Measurements from ENCODE around the gene HSD17B8.

HSD17B8 gene

DNA sequence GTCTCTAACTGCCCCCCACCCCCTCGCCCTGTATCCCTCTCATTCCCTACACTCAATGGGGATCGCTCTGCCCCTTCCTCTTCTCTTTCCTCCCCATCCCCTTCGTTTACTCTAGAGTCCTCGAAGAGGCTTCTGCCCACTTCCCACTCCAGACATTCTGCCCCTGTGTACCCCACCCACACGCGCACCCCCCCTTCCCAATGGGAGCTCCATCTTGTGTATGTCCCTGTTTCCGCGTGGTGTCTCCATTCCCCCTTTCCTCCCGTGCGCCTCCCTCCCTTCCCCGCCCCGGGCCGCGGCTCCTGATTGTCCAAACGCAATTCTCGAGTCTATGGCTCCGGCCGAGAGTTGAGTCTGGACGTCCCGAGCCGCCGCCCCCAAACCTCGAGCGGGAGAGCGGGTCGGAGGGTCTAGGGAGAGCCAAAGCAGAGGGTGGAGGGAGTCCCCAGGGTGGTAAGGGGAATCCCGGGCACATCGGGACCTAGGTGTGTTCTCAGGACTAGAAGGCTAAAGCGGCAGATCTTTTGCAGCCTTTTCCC, 3.2 kb downstream of the HSD17B8 start:
- DNase-seq = no peak

DNA sequence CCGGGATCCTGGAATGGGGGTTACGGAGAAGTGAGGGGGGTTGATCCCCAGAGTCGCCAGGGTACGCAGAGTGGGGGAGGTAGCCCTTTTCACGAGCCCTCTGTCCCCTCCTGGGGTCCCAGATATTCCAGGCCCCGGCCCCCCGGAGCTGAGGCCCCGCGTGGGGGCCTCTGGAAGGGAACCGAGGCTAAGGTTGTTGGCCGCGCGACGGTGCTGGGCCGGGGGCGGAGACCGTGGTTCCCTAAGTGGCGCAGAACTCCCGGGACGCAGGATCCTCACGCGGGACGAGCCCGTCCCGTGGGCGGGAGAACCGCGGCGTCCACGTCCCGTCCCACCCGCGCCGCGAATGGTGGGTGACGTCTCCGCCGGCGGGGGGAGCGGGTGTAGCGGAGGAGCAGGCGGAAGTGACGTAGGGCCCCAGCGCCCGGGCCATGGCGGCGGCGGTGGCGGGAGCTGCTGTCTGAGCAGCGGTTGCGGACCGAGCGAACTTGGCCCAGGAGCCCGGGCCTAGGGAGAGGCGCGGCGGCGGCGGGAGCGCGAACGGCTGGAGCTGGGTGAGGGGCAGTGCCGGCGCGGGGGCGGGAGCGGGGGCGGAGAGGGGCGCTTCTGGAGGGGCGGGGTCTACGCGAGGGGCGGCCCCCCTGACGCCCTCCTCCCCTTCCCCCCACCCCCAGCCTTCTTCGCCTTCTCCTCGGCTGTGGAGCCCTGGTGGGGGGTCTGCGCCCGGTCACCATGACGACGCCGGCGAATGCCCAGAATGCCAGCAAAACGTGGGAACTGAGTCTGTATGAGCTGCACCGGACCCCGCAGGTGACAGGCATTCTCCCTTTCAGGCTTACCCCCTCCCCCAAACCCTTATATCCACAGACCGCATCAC, 3.9 kb downstream of the HSD17B8 start, which contains the start of gene RING1:
Gene RING1 (plus strand): TSS at position 410 of the 877 bp plus-strand sequence. CDS start 323 bp downstream, at position 733.
- peak; percentile 95 for DNase-seq

DNA sequence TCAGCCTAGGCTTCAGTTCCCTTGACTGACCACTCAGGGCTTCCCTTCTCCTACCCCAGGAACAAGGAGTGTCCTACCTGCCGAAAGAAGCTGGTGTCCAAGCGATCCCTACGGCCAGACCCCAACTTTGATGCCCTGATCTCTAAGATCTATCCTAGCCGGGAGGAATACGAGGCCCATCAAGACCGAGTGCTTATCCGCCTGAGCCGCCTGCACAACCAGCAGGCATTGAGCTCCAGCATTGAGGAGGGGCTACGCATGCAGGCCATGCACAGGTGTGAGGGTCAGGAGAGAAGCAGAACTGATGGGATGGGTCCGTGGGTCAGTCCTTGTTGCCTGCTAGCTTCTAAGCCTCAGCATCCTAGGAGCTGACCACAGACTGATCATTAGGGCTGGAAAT, 5.4 kb downstream of the HSD17B8 start:
- DNase-seq = peak; percentile 41

DNA sequence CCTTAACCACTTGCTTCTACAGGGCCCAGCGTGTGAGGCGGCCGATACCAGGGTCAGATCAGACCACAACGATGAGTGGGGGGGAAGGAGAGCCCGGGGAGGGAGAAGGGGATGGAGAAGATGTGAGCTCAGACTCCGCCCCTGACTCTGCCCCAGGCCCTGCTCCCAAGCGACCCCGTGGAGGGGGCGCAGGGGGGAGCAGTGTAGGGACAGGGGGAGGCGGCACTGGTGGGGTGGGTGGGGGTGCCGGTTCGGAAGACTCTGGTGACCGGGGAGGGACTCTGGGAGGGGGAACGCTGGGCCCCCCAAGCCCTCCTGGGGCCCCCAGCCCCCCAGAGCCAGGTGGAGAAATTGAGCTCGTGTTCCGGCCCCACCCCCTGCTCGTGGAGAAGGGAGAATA, 6.7 kb downstream of the HSD17B8 start:
- DNase-seq = peak; percentile 34

DNA sequence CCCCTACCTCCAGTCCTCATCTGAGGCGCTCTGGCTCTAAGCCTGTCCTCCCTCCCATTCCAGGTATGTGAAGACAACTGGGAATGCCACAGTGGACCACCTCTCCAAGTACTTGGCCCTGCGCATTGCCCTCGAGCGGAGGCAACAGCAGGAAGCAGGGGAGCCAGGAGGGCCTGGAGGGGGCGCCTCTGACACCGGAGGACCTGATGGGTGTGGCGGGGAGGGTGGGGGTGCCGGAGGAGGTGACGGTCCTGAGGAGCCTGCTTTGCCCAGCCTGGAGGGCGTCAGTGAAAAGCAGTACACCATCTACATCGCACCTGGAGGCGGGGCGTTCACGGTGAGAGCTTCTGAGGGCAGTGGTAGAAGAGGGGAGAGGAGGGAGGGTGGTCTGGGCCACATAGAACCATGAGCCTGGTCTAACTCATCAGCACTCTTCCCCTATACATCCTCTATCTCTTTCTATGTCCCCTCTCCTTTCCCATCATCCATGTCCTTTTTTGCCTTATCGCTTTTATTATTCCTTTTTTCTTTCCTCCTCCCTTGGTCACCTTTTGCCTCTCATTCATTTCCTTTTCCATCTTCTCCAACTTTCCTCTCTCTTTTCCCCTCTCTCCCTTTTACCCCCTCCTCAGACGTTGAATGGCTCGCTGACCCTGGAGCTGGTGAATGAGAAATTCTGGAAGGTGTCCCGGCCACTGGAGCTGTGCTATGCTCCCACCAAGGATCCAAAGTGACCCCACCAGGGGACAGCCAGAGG, 7.4 kb downstream of the HSD17B8 start:
- DNase-seq = peak; percentile 49

DNA sequence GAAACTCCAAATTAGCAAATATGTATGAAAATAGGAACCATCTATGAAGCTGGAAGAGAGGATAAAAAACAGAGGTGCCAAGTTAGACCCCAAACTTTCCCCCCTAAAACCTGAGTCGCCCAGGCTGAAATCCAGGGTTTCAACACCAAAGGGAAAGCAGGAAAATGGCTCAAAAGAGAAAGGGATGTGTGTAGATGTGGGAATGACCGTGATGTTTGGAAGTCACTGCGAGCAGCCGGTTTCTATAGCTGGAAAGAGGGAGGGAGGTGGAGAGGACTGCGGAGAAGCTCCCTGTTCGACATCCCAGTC, 8.4 kb downstream of the HSD17B8 start:
- no peak for DNase-seq

DNA sequence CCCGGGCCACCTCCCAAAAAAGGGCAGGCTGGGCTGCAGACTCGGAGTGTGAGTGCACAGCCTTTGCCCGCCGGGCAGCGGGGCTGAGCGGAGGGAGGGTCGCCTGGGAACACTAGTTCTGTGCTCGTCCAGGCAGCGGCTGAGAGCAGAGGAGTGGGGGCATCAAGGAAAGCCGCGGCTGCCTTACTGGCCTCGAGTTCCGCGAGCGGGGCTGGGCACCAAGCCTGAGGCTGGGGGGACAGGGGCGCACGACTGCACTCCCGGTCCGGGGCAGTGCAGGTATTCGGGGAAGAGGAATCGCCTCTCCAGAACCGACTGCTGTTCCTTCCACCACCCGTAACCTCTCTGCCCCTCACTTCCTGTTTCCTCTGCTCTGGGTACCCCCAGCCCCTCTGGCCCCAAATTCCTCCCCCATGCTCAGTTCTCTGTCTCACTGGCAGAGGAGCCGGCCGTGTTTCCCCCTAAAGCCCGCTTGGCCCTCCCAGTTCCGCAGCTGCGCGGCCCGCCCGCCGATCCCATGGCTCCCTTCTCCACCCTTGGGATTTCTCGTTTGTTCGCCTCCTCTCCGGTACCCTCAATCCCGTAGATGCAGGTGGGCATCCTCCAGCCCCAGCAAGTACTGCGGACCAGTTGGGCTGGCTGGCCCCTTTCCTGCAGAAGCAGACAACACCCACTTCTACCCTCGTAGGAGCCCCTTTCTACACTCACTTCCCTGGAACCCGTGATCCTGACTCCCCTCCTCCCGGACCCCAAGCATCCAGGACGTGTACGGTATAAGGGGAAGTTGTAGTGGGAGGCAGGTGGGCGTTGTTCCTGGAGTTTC, 8.9 kb downstream of the HSD17B8 start:
- DNase-seq = peak; percentile 66

DNA sequence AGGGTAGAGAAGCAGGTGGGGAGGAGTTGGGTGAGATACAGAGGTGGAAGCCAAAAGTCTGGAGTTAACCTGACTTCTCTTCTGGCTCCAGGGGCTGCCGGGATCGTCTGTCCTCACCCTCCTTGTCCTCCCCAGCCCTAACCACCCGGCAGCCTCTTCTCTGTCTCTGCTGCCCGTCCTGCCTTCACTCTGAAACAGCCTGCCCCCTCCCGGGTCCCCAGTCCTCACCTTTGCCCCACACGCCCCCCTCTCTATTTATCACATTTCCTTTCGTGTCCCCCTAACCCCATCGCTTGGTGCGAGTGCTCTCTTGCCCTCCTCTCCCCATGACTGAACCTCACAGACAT, 9.5 kb downstream of the HSD17B8 start:
- no peak for DNase-seq

DNA sequence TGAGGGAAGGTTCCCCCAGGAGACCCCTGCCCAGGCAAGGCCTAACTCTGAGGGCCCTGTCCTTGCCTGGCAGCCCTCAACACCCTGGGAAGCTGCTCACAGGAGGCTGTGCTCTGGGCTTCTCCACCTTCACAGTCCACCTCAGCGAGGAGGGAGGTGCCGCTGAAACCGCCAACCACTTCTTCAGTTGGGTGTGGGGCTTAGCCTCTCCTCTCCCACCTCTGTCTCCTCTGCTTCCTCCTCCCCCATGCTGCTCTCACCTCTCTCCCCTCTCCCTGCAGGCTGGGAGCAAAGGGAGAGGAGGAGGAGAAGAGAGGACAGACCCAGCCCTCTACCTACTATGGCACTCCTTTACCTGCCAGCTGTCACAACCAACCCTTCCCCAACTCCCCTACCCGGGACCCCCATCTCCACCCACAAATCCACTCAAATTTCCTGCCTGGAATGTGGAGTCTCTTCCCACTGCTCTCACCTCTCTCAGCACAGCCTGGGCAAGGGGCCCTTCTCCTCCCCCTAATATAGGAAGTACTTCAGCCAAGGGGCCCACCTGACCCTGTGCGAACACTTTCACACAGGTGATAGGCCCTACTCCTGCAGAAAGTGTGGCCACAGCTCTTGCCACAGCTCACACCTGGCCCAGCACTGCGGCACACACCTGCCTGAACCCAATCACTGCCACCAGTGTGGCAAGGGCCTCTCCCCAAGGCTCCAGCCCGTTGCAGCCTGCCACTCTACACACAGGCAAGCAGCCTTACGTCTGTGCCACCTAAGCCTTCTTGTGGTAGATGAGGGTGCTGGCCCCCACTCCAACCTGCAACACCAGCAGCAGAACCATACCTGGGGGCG, 11.0 kb downstream of the HSD17B8 start:
- DNase-seq = peak; percentile 60

DNA sequence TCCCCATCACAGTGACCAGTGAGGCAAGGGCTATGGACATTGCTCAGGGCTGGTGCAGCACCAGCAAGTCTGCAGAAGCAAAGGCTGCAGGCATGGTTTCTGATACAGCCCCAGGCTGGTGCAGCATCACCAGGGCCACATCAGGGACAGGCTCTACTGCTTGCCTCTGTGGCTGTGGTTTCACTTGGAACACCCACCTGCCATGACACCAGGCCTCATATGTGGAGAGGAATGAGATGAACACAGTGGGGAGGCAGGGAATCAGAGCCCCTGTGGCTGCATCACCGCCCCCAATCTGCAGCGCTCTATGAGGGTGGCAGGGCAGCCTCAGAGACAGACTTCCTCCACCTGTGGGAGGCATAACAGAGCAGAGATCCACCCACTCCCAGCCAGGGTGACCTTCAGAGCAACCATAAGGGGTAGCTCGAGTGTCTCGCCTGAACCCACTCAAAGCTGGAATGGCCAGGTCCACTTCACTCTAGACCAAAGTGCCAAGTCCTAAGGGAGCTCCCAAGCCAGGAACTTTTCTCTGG, 11.7 kb downstream of the HSD17B8 start:
- DNase-seq = peak; percentile 42

DNA sequence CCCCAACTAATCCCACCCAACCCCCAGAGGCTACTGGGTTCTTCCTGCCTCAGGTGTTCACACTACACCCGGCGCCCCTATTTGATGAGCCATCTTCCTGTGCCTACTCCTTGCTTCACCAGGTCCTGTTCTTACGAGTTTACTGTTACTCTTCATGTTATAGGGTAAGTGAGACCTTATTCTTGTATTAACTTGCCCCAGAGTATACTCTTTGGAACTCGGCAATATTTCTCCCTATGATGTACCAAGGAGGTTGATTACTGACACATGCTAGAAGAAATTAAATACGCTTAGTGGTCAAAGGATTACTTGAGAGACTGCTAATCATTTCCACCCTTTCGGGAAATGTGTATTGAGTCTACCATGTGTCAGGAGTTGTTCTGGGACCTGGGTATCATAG, 12.8 kb downstream of the HSD17B8 start:
- peak; percentile 31 for DNase-seq

DNA sequence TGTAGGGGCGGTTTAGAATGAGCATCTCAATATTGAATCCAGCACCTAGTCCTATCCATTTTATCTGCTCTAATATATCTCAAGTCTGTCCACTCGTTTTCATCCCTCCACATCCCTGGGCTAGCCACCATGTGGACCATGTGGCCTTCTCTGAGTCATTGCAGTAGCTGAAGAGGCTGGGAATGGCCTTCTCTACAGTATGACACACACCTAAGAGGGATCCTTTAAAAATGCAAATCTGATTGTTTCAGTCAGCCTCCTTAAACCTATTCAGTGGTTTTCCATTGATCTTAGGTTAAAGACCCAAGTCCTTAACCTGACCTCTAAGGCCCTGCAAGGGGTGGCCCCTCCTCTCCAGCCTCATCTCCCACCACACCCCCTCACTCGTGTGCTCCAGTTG, 13.2 kb downstream of the HSD17B8 start:
- peak; percentile 48 for DNase-seq

DNA sequence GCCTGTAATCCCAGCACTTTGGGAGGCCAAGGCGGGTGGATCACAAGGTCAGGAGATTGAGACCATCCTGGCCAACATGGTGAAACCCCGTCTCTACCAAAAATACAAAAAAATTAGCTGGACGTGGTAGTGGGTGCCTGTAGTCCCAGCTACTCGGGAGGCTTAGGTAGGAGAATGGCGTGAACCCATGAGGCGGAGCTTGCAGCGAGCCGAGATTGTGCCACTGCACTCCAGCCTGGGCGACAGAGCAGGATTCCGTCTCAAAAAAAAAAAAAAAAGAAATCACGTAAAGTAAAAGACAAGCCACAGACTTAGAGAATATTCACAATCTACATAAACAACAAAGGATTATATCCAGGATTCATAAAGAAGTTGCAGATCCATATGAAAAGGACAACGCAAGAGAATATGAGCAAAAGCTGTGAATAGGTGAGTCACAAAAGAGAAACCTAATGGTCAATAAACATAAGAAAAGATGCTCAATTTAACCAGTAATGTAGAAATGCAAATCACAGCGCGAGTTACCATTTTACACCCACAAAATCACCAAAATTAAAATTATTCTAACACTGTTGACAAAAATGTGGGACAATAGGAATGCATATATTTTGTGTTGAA, 22.2 kb downstream of the HSD17B8 start:
- peak; percentile 2 for DNase-seq

DNA sequence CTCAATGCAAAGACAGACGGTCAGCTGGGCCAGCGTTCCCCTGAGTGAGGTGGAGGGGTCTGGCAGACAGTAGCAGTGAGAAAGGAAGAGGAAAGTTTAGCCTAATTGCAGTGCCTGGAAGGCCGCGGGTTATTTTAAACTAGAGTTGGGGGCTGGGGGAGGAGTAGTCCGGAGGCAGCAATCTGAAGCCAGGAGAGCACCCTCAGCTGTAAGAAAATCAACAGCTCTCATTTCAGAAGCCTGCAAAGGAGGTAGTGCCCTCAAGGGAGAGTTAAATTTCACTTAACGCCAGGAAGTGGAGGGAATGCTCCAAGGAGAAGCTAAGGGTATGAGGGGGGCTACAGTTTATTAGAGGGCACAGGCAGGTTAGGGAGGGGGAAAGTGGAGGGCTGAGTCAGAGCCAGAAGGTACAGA, 30.8 kb downstream of the HSD17B8 start:
- DNase-seq = no peak

DNA sequence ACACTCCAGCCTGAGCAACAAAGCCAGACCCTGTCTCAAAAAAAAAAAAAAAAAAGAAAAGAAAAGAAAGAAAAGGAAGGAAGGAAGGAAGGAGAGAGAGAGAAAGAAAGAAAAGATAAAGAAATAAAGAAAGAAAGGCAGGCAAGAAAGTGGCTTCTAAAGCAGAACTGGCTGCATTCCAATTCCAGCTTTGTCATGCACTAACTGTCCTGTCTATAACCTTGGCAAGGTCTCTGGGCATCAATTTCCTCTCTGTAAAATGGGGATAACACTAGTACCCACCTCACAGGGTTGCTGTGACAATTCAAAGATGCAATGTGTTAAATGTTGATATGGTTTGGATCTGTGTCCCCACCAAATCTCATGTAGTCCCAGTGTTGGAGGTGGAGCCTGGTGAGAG, 31.9 kb downstream of the HSD17B8 start:
- no peak for DNase-seq

DNA sequence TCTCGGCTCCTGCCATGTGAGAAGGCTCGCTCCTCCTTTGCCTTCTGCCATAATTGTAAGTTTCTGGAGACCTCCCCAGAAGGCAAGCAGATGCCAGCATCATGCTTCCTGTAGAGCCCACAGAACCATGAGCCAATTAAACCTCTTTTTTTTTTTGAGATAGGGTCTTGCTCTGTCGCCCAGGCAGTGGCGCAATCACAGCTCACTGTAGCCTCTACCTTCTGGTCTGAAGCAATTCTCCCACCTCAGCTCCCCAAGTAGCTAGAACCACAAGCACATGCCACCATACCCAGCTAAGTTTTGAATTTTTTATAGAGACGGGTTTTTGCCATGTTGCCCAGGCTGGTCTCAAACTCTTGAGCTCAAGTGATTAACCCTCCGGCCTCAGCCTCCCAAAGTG, 32.4 kb downstream of the HSD17B8 start:
- no peak for DNase-seq

DNA sequence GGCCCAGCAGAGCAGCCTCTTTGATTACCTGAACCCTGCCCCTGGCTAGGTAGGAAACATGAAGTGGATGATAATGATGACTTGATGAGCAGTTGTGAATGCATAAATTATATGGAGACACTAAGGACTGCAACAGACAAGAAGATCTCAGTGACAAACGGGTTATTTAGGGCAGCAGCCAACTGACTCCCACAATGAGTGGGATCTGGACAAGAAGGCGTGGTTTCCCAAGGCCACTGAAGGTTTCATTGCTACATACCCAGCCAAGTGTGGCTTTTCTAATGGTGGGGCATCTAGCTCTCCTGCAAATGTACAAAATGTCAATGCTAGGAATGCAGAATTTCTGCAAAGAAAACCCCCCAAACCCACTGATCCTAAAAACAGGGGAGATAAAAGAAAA, 33.3 kb downstream of the HSD17B8 start:
- no peak for DNase-seq

DNA sequence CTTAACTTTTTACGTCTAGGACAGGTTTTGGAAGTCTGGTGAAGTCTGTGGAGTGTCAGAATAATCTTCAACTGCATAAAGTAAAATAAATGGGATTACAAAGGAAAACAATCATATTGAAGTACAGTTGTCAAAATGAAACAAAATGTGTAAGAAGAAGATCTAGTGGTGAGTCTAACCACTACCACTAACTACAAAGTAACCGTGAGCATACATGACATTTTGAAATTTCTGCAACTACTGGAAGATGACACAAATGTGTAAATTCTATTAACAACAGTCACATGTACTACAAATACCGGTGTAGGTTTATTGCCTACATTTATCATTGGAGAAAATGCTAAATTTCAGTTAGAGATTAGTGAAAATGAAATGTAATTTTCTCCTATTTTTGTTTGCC, 37.5 kb downstream of the HSD17B8 start:
- DNase-seq = no peak

DNA sequence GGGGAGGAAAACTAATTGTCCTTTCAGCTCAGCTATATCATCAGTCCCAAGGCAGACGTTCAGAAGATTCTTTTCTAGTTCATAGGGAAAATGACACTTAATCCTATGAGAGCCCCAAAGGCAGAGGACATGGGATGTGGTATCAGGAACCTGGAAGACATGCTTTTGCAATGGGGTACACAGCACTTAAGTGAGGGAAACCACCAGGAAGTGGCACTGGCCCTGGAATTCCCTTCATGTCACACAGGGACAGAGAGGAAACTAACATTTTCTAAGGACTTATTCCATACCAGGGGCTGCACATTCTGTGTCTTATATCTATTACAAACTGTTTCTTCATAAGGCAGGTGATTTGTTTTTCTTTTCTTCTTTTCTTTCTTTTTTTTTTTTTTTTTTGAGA, 39.0 kb downstream of the HSD17B8 start:
- DNase-seq = peak; percentile 31

DNA sequence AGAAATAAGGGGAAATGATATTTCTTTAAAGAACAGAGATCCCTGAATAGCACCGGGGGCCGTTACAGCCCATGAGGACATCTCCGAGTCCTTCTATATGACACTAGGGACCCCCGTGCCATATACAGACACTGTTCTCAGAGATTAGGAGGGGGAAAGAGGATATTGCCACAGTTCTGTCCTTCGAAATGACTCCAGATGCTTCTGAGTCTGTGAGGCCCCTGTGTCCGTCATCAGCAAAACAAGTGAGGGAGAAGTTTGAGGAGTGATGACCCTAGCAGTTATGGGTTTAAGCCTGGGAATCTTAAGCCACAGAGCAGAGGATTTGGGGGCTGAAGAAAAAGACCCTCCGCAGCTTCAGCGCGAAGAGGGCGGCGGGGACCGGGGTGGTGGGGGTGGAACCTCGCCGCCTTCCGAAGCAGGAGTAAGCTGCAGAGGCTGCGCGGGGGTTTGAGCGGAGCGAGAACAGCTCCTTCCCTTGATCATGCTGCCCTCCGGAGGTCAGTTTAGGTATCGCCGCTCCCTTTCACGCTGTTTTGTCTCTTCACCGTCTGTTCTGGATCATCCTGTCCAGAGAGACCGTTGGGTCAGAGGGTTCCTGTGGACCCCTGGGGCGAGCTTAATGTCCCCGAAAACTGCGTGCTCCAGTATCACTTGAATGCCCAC, 43.7 kb downstream of the HSD17B8 start:
- DNase-seq = peak; percentile 96

DNA sequence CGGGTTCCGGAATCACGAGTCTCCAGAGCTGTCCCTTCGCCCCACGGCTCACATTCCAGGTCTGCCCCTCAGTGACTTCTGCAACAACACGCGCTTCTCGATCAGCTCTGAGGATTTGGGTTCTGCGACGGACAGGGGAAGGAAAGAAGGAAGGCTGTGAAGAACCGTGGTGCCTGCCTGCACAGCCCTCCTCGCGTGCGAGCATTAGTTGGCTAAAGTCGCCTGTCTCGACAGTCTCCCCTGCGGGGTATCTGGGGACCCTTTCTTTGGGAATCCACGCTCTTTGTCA, 44.1 kb downstream of the HSD17B8 start:
- DNase-seq = no peak

Measured in activated effector memory CD4-positive, alpha-beta T cell treated with anti-CD3 and anti-CD28 coated beads, Interleukin-2, amount 50 U/mL, for 16 hours (primary cell).